PFSK-1 (cell line): ENCODE data around the gene ANKS3.

ENCODE experiments used
- POLR2AphosphoS5 ChIP-seq: IDR thresholded peaks from 2 replicates; pipeline ENCODE4 v1.6.1; 2012; ENCODE audit warnings: low read depth, mild to moderate bottlenecking, control low read depth, low read length, moderate library complexity
- REST ChIP-seq, 2 experiments: IDR thresholded peaks; 2 replicates each; pipeline versions ENCODE4 v1.6.1 to v1.8.0; 2011 to 2012; ENCODE audit warnings: low read depth in 2 of 2, low read length in 2 of 2, control low read depth in 1 of 2, inconsistent platforms in 1 of 2, mild to moderate bottlenecking in 1 of 2, moderate library complexity in 1 of 2; ENCODE audit not compliant: insufficient read depth in 1 of 2
- SIN3A ChIP-seq: IDR thresholded peaks from 2 replicates; pipeline ENCODE4 v1.6.1; 2012; ENCODE audit warnings: mild to moderate bottlenecking, low read length, moderate library complexity, borderline replicate concordance; ENCODE audit not compliant: insufficient read depth
- TAF1 ChIP-seq: IDR thresholded peaks from 2 replicates; pipeline ENCODE4 v1.6.1; 2012; ENCODE audit warnings: low read length, control low read depth, borderline replicate concordance; ENCODE audit not compliant: insufficient read depth

DNA sequence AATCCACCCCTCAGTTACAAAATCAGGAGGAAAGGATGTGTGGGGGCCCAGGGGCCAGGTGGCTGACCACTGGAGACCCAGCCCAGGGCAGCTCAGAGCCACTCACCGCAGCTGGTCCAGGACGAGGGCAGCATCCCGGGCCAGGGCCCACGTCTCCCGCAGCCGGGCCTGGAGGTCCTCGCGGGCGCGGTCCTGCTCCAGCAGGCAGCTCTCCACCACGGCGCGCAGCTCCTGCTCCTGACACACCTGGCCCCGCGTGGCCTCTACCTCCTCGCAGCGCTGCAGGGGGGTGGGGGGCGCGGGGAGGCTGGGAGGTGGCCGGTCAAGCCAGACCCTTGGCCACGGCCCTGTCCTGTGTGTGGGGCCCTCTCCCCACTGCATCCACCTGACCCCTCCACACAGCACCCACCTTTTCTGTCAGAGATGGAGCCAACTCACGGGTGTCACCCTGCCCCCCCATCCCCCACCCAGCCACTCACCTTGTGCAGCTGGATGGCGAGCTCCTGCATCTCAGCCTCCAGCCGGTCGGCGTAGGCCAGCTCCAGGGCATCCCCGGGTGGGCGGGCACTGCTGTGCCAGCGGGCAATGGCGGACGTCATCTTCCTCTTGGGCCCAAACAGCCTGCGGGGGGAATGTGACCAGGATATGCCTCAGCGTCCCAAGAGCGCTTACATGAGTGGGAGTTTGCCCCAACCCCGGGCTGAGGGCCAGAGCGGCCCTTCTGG, 35.6 kb downstream of the ANKS3 start:
- TF ChIP-seq POLR2AphosphoS5 (no peak), TAF1 (no peak), REST (IDR thresholded peaks at IDR 0.05; ENCODE audit: insufficient read depth in 1 of 2, low read depth in 2 of 2, low read length in 2 of 2) (no peak), SIN3A (no peak)
